ENCODE results near the gene SEZ6.

DNA sequence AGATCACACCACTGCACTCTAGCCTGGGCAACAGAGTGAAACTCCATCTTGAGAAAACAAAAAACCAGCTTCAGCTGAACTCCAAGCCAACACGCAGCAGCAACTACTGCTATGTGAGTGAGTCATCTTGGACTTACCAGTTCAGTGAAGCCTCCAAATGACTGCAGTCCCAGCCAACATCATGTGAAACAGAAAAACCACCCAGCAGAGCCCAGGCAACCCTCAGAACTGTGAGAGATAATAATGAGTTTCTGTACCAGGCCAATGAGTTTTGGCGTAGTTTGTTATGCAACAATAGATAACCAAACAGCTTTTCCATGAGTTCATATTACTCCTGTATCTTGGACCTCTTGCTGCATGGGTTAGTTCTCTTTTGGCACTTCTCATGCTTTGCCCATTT is 77.8 kb downstream of the SEZ6 start:
- TF ChIP-seq, protein P1, sequence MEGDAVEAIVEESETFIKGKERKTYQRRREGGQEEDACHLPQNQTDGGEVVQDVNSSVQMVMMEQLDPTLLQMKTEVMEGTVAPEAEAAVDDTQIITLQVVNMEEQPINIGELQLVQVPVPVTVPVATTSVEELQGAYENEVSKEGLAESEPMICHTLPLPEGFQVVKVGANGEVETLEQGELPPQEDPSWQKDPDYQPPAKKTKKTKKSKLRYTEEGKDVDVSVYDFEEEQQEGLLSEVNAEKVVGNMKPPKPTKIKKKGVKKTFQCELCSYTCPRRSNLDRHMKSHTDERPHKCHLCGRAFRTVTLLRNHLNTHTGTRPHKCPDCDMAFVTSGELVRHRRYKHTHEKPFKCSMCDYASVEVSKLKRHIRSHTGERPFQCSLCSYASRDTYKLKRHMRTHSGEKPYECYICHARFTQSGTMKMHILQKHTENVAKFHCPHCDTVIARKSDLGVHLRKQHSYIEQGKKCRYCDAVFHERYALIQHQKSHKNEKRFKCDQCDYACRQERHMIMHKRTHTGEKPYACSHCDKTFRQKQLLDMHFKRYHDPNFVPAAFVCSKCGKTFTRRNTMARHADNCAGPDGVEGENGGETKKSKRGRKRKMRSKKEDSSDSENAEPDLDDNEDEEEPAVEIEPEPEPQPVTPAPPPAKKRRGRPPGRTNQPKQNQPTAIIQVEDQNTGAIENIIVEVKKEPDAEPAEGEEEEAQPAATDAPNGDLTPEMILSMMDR (conservative IDR thresholded peaks at IDR 0.05): no peak
- no peak for TF ChIP-seq EZH2 (IDR thresholded peaks at IDR 0.05; ENCODE audit: low read depth)

All from PC-9 (cell line).